DOHH2 (cell line): Measurements from ENCODE around the gene KAT2A.
A peak's percentile ranks its signal among the peaks of the same experiment; 100 is the strongest.

ENCODE experiments used
- H3F3A ChIP-seq: fragments of 200-600 bp; sonication (generic), shearing (Covaris generic); 2 replicates; pipeline ENCODE4 v1.6.0; 2016; ENCODE audit warnings: antibody characterized with exemption, mild to moderate bottlenecking; ENCODE audit not compliant: control insufficient read depth, insufficient read depth
- H3K27ac ChIP-seq: fragments of 200-600 bp; sonication (generic); 2 replicates; pipeline ENCODE4 v1.5.1; 2014; ENCODE audit warnings: low read depth, mild to moderate bottlenecking, low read length, moderate library complexity
- H3K27me3 ChIP-seq: fragments of 200-600 bp; sonication (generic); 2 replicates; pipeline ENCODE4 v1.6.1; 2014; ENCODE audit warnings: mild to moderate bottlenecking, low read length, mixed read lengths; ENCODE audit not compliant: control insufficient read depth
- H3K36me3 ChIP-seq: fragments of 200-600 bp; sonication (generic); 2 replicates; pipeline ENCODE4 v1.6.1; 2014; ENCODE audit warnings: mild to moderate bottlenecking, low read length, moderate library complexity, mixed read lengths; ENCODE audit not compliant: control insufficient read depth
- H3K4me1 ChIP-seq: fragments of 200-600 bp; sonication (generic); 2 replicates; pipeline ENCODE4 v1.6.1; 2014; ENCODE audit warnings: mild to moderate bottlenecking, low read length, mixed read lengths; ENCODE audit not compliant: control insufficient read depth
- H3K4me2 ChIP-seq: fragments of 200-600 bp; sonication (generic); 2 replicates; pipeline ENCODE4 v1.6.0; 2014; ENCODE audit warnings: mild to moderate bottlenecking, low read length, moderate library complexity
- H3K4me3 ChIP-seq: fragments of 200-600 bp; sonication (generic); 2 replicates; pipeline ENCODE4 v1.5.1; 2014; ENCODE audit warnings: mild to moderate bottlenecking, low read length, mixed read lengths
- H3K79me2 ChIP-seq: fragments of 200-600 bp; sonication (generic); 2 replicates; pipeline ENCODE4 v1.6.1; 2014; ENCODE audit warnings: mild to moderate bottlenecking, low read length, mixed read lengths; ENCODE audit not compliant: control insufficient read depth
- H3K9me2 ChIP-seq: fragments of 200-600 bp; sonication (generic); replicated peaks from 2 replicates; pipeline ENCODE4 v1.6.1; 2014; ENCODE audit warnings: mild to moderate bottlenecking, low read length, mixed read lengths; ENCODE audit not compliant: control insufficient read depth
- H3K9me3 ChIP-seq: fragments of 200-600 bp; sonication (generic); 2 replicates; pipeline ENCODE4 v1.6.1; 2014; ENCODE audit warnings: antibody characterized with exemption, low read length, mixed read lengths; ENCODE audit not compliant: control insufficient read depth, insufficient read depth
- H4K20me1 ChIP-seq: fragments of 200-600 bp; sonication (generic); 2 replicates; pipeline ENCODE4 v1.6.0; 2014; ENCODE audit warnings: low read depth, mild to moderate bottlenecking, antibody characterized with exemption, low read length, moderate library complexity; ENCODE audit not compliant: control insufficient read depth, insufficient read depth
- CTCF ChIP-seq: fragments of 200-600 bp; sonication (generic); IDR thresholded peaks from one replicate; pipeline ENCODE4 v1.5.1; 2014; ENCODE audit warnings: antibody characterized with exemption, mild to moderate bottlenecking, low read depth, low read length; ENCODE audit not compliant: poor library complexity, severe bottlenecking
- EZH2phosphoT487 ChIP-seq: fragments of 200-600 bp; sonication (generic); IDR thresholded peaks from 2 replicates; pipeline ENCODE4 v1.6.1; 2017; ENCODE audit warnings: borderline replicate concordance, mild to moderate bottlenecking, antibody characterized with exemption, low read length, moderate library complexity, mixed read lengths

The KAT2A gene

GRCh38 chr17:42116705-42117396 is 4.3 kb downstream of the KAT2A start:
- Histone ChIP-seq H3K79me2 (peaks cover 6% of the 10 kb centered on the region), H3K36me3 (peaks cover 60% of the 10 kb centered on the region), H3K9me2 (no peaks in the 10 kb centered on the region), H3K27ac (no peak overlapping the region), H3K4me3 (no peak overlapping the region), H3K4me1 (peaks cover 54% of the 10 kb centered on the region), H3F3A (peaks cover 5% of the 10 kb centered on the region; the same call in 1 of the 2 replicates), H3K4me2 (no peak overlapping the region), H3K9me3 (no peaks in the 10 kb centered on the region), H4K20me1 (no peaks in the 10 kb centered on the region), H3K27me3 (no peaks in the 10 kb centered on the region)
- TF ChIP-seq EZH2phosphoT487: no peak
- TF ChIP-seq CTCF: peak; percentile 81

GRCh38 chr17:42114118-42114517 is 7.0 kb downstream of the KAT2A start:
- H3K4me3 ChIP-seq: no peak overlapping the region
- H3K36me3 ChIP-seq: peaks cover 55% of the 10 kb centered on the region
- no peaks in the 10 kb centered on the region for H3K27me3 ChIP-seq
- TF ChIP-seq EZH2phosphoT487 (no peak), CTCF (no peak)
- H3F3A ChIP-seq: peaks cover 5% of the 10 kb centered on the region; the same call in 1 of the 2 replicates
- no peak overlapping the region for H3K4me2 ChIP-seq
- H3K9me3 ChIP-seq: no peaks in the 10 kb centered on the region
- no peak overlapping the region for H3K27ac ChIP-seq
- no peaks in the 10 kb centered on the region for H3K9me2 ChIP-seq
- no peaks in the 10 kb centered on the region for H4K20me1 ChIP-seq
- no peaks in the 10 kb centered on the region for H3K79me2 ChIP-seq
- H3K4me1 ChIP-seq: peaks cover 42% of the 10 kb centered on the region

- Histone ChIP-seq H3K79me2 (no peaks in the 10 kb centered on the region), H3K36me3 (peaks cover 48% of the 10 kb centered on the region), H3K27me3 (no peaks in the 10 kb centered on the region), H4K20me1 (no peaks in the 10 kb centered on the region), H3K9me3 (no peaks in the 10 kb centered on the region), H3K4me2 (peak overlapping the region; percentile 93), H3K4me1 (peaks cover 37% of the 10 kb centered on the region), H3K9me2 (no peaks in the 10 kb centered on the region), H3K27ac (peak overlapping the region; percentile 68), H3K4me3 (peak overlapping the region; percentile 69), H3F3A (peaks cover 5% of the 10 kb centered on the region; the same call in 1 of the 2 replicates)
- no peak for TF ChIP-seq EZH2phosphoT487
- no peak for TF ChIP-seq CTCF
Observed at GRCh38 chr17:42113293-42114069, 7.7 kb downstream of the KAT2A start.
